ENCODE results near the gene SARM1.
"Not testable (repeated sequence)": the region's sequence is repeated elsewhere in the genome, so short reads cannot be mapped to it uniquely, and the experiment has no call there.

SARM1 gene

GRCh38 chr17:28371245-28372202, at the start of gene SARM1:
Gene SARM1 (plus strand): TSS chr17:28371694. CDS start chr17:28372033, 339 bp downstream.
- peak; percentile 65 to 78 for DNase-seq (ENCODE audit: low read depth in 2 of 2)

GRCh38 chr17:28324267-28324745, 47.2 kb upstream of the SARM1 start:
- DNase-seq (ENCODE audit: low read depth in 2 of 2): no peak

- DNase-seq (ENCODE audit: low read depth in 2 of 2): no peak
These were observed 46.7 kb upstream of the SARM1 start for GRCh38 chr17:28324781-28325180.

GRCh38 chr17:28325211-28325610, 46.3 kb upstream of the SARM1 start:
- DNase-seq (ENCODE audit: low read depth in 2 of 2): no peak

GRCh38 chr17:28326114-28326513, 45.4 kb upstream of the SARM1 start:
- no peak for DNase-seq (ENCODE audit: low read depth in 2 of 2)

GRCh38 chr17:28327031-28327607, 44.4 kb upstream of the SARM1 start:
- DNase-seq (ENCODE audit: low read depth in 2 of 2): no peak

GRCh38 chr17:28327709-28328108, 43.8 kb upstream of the SARM1 start:
- DNase-seq (ENCODE audit: low read depth in 2 of 2): no peak

- no peak for DNase-seq (ENCODE audit: low read depth in 2 of 2)
These were observed 43.2 kb upstream of the SARM1 start for GRCh38 chr17:28328325-28328724.

- DNase-seq (ENCODE audit: low read depth in 2 of 2): no peak
These were observed 40.8 kb upstream of the SARM1 start for GRCh38 chr17:28330671-28331070.

GRCh38 chr17:28331891-28332420, 39.5 kb upstream of the SARM1 start:
- no peak for DNase-seq (ENCODE audit: low read depth in 2 of 2)

GRCh38 chr17:28333083-28333746, 38.3 kb upstream of the SARM1 start:
- DNase-seq (ENCODE audit: low read depth in 2 of 2): no peak

GRCh38 chr17:28334171-28334570, 37.3 kb upstream of the SARM1 start:
- DNase-seq (ENCODE audit: low read depth in 2 of 2): no peak

GRCh38 chr17:28334666-28335200, 36.8 kb upstream of the SARM1 start:
- no peak for DNase-seq (ENCODE audit: low read depth in 2 of 2)

- DNase-seq (ENCODE audit: low read depth in 2 of 2): peak; percentile 97 to 98
These were observed 36.1 kb upstream of the SARM1 start, which contains the start of the genes IFT20 and TNFAIP1 for GRCh38 chr17:28335201-28335958. Gene IFT20 (minus strand): TSS chr17:28335472. CDS start chr17:28331985, 3,487 bp downstream. Gene TNFAIP1 (plus strand): TSS chr17:28335761. CDS start chr17:28339522, 3,761 bp downstream.

GRCh38 chr17:28335959-28336871, 35.3 kb upstream of the SARM1 start:
- peak in 1 of 2 donors; percentile 6 for DNase-seq (ENCODE audit: low read depth in 2 of 2)

- DNase-seq (ENCODE audit: low read depth in 2 of 2): no peak
These were observed 33.3 kb upstream of the SARM1 start for GRCh38 chr17:28338056-28338768.

GRCh38 chr17:28338769-28339212, 32.7 kb upstream of the SARM1 start:
- not testable (repeated sequence) for DNase-seq (ENCODE audit: low read depth in 2 of 2)

- no peak for DNase-seq (ENCODE audit: low read depth in 2 of 2)
These were observed 32.1 kb upstream of the SARM1 start for GRCh38 chr17:28339431-28339830.

- DNase-seq (ENCODE audit: low read depth in 2 of 2): no peak
These were observed 31.1 kb upstream of the SARM1 start for GRCh38 chr17:28340374-28340773.

All from stimulated activated CD8-positive, alpha-beta memory T cell treated with anti-CD3 and anti-CD28 coated beads, Interleukin-7, amount 100 ng/mL, for 4 hours (primary cell).